Subcutaneous preadipocyte (primary cell): Measurements from ENCODE around the gene SHLD1. TPM values are rescaled to one million over a fixed set of nuclear protein-coding genes. Genes with fewer than 3 reads are reported as not detected.

Experiments
- small RNA-seq: library from RNA; depleted of rRNA; stranded (forward); fragments of <200 nt; gene quantifications from one replicate; pipeline ENCODE3, GENCODE V24; 2012
- total RNA-seq: library from RNA; depleted of rRNA; stranded (reverse); fragments of >200 nt; gene quantifications from 2 replicates; pipeline ENCODE4 v1.2.3, GENCODE V29; 2012

The SHLD1 gene, protein sequence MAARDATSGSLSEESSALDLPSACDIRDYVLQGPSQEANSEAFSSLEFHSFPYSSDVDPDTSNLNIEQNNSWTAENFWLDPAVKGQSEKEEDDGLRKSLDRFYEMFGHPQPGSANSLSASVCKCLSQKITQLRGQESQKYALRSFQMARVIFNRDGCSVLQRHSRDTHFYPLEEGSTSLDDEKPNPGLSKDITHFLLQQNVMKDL
- total RNA-seq, result 0.73 and 1.4 TPM in 2 replicates

GRCh38 chr20:5749952-5750779 lies at the start of gene SHLD1:
TSS of gene SHLD1 (plus strand) at chr20:5750401. CDS start at chr20:5772866, 22,465 bp downstream.

Small RNAs within 50 kb of the gene (small RNA-seq; reads per million reads assigned to genes)
- gene RNU1-55P, result 1.4 reads per million, percentile 71 among the genes with 10 or more reads in this experiment

Other genes starting within 250 kb of the SHLD1 start
- gene GPCPD1, start 139.4 kb upstream of the SHLD1 start, total RNA-seq, result 12.5 and 16.8 TPM in 2 replicates
- gene CHGB, start 161.1 kb downstream of the SHLD1 start, total RNA-seq, result not detected in 2 replicates
- gene TRMT6, start 200.1 kb downstream of the SHLD1 start, total RNA-seq, result 7.3 and 14.9 TPM in 2 replicates
- gene MCM8, start 200.3 kb downstream of the SHLD1 start, total RNA-seq, result 8.1 and 18.0 TPM in 2 replicates